Heart right ventricle (tissue), 16 donors: ENCODE data around the gene PTBP1. TPM values are rescaled to one million over a fixed set of nuclear protein-coding genes. Genes with fewer than 3 reads are reported as not detected.
"Not testable (repeated sequence)": the region's sequence is repeated elsewhere in the genome, so short reads cannot be mapped to it uniquely, and the experiment has no call there.

ENCODE experiments used
- ATAC-seq, 8 donors: fragments of 200-7000 bp; cut with Tn5 transposase; one replicate each; pipeline ENCODE4 v1.9.1; 2020; ENCODE audit warnings: mild to moderate bottlenecking in 8 of 8, moderate library complexity in 8 of 8, moderate number of reproducible peaks in 1 of 8
- DNase-seq, 2 donors: peaks; one replicate each; pipeline ENCODE4 v3.0.0-alpha.2; 2020
- H3K27ac ChIP-seq, 10 donors: fragments of 200-600 bp; sonication (generic) in 2 of 10; one replicate each; pipeline versions ENCODE4 v1.5.0 to v1.8.0; 2020 to 2022; ENCODE audit warnings: mild to moderate bottlenecking in 3 of 10
- H3K27me3 ChIP-seq, 7 donors: fragments of 200-600 bp; one replicate each; pipeline ENCODE4 v1.8.0; 2021 to 2022; ENCODE audit warnings: mild to moderate bottlenecking in 2 of 7
- H3K36me3 ChIP-seq, 9 donors: fragments of 200-600 bp; sonication (generic) in 1 of 9; one replicate each; pipeline versions ENCODE4 v1.5.0 to v1.8.0; 2020 to 2022; ENCODE audit warnings: mild to moderate bottlenecking in 2 of 9
- H3K4me1 ChIP-seq, 9 donors: fragments of 200-600 bp; sonication (generic) in 1 of 9; one replicate each; pipeline versions ENCODE4 v1.5.0 to v1.8.0; 2020 to 2022; ENCODE audit warnings: mild to moderate bottlenecking in 4 of 9
- H3K4me3 ChIP-seq, 10 donors: fragments of 200-600 bp; sonication (generic) in 2 of 10; one replicate each; pipeline versions ENCODE4 v1.5.0 to v1.8.0; 2020 to 2022; ENCODE audit warnings: mild to moderate bottlenecking in 7 of 10, moderate library complexity in 2 of 10
- H3K9me3 ChIP-seq, 11 donors: fragments of 200-600 bp in 10 of 11; sonication (generic) in 2 of 11; one replicate each; pipeline versions ENCODE4 v1.5.0 to v1.8.0; 2013 to 2022; ENCODE audit warnings: mild to moderate bottlenecking in 2 of 11, control low read depth in 1 of 11, moderate library complexity in 1 of 11
- WGBS, 2 donors: extraction: QIAGEN DNeasy Blood & Tissue Kit; methylation state at CpG; one replicate each; pipeline ENCODE4 v1.1.7; 2013; ENCODE audit warnings: inconsistent platforms in 1 of 2; 5-methylcytosine and 5-hydroxymethylcytosine counted together
- intact Hi-C, 10 donors: fragments of 100-400 bp; cut with DNase I; formaldehyde crosslinking; loops; one replicate each; pipeline versions ENCODE4 v1.11.1 to v1.14.2; 2022
- polyA plus RNA-seq, 2 donors: library from polyadenylated mRNA; stranded (reverse); fragments of 200-250 nt; gene quantifications; one replicate each; pipeline ENCODE4 v1.2.3, GENCODE V29; 2013
- total RNA-seq, 10 donors: library from RNA; stranded (reverse); fragmentation: NEBNext Ultra II Directional in 3 of 10; extraction: Animal tissue kit (Norgen Biotek cat#: 25700) in 3 of 10; gene quantifications; one replicate each; pipeline versions ENCODE4 v1.2.1 to v1.2.4, GENCODE V29; 2021 to 2023
- TF ChIP-seq, protein P1 (sequence below), 9 donors: fragments of 200-600 bp; sonication (generic) in 2 of 9; IDR thresholded peaks; one replicate each; pipeline versions ENCODE4 v1.5.0 to v1.8.0; 2021 to 2022; ENCODE audit warnings: antibody characterized with exemption in 9 of 9, mild to moderate bottlenecking in 5 of 9, moderate library complexity in 1 of 9
- donor health status: Arrhythmogenic right ventricular cardiomyopathy.
- donor health status: ischemic (EF 13 %, LVEDD 7.1; RV severe dilation, severe dysfunction).
- donor health status: healthy with polysubstance abuse.
- donor health status: DM: no; HTN: yes; CAD: no.
- donor health status: DM: no; HTN: no; CAD: no.
- donor health status: ischemic (EF 25% LVEDD 6.9; RV normal size, moderate dysfunction).
- donor health status: ischemic (EF 25% LVEDD 5.7; RV mildly dilated, moderate dysfunction).
- donor health status: healthy.
- donor health status: DM: yes; HTN: yes; CAD: no.
- donor health status: Ischemic cardiomyopathy.
- donor health status: ischemic (EF 35%, LVEDD 5.7; RV mildly dilated, moderate dysfunction).
- donor health status: nonischemic (EF 11% LVEDD 7.7; RV severe dilation, severe dysfunction).
- donor health status: DM: yes; HTN: yes; CAD: no.
- donor health status: PGD.
- donor health status: ischemic (EF 29% LVEDD 5.4; RV normal size, mild dysfunction).
- donor health status: nonischemic (EF 23%, LVEDD 6.1; RV moderate dilation, normal function).

The PTBP1 gene
- total and polyA plus RNA-seq, 12 donors = 46.2 to 106 (median 56.8) TPM

DNA sequence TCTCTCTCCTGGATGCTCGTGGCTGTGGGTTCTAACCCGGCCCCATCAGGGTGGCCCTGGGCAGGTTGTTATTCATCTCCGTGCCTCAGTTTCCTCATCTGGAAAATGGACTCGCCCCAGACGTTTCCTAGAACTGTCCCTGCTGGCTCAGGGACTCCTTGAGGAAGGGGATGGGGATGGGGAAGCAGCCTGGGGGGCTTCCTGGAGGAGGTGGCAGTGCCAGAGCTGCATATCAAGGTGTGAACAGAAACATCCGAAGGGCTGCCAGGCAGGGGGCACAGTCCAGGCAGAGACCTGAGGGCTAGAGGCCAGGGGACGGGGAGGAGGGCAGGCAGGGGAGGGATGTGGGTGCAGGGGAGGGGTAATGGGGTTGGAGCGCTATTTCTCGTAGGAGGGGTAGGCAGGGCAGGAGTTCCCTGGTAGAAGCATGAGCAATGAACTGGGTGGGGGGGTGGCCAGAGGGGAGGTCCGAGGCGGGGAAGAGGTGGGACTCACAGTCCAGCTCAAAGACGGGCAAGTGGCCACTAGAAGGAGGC is 51.2 kb downstream of the PTBP1 start:
- no peaks in the 10 kb centered on the region for H3K36me3 ChIP-seq
- ATAC-seq = peak in 3 of 8 donors; percentile 1 to 16 (median 3)
- peak in 1 of 2 donors; percentile 44 for DNase-seq
- intact Hi-C loops = no loop called here
- H3K4me1 ChIP-seq = peaks cover 11 to 40% (median 17%) of the 10 kb centered on the region in 9 donors
- TF ChIP-seq, protein P1, sequence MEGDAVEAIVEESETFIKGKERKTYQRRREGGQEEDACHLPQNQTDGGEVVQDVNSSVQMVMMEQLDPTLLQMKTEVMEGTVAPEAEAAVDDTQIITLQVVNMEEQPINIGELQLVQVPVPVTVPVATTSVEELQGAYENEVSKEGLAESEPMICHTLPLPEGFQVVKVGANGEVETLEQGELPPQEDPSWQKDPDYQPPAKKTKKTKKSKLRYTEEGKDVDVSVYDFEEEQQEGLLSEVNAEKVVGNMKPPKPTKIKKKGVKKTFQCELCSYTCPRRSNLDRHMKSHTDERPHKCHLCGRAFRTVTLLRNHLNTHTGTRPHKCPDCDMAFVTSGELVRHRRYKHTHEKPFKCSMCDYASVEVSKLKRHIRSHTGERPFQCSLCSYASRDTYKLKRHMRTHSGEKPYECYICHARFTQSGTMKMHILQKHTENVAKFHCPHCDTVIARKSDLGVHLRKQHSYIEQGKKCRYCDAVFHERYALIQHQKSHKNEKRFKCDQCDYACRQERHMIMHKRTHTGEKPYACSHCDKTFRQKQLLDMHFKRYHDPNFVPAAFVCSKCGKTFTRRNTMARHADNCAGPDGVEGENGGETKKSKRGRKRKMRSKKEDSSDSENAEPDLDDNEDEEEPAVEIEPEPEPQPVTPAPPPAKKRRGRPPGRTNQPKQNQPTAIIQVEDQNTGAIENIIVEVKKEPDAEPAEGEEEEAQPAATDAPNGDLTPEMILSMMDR (IDR thresholded peaks at IDR 0.05) = no peak
- H3K9me3 ChIP-seq = no peaks in the 10 kb centered on the region
- WGBS, 2 donors = 49 to 58% methylated on average over 12 of the region's 12 CpGs
- H3K27ac ChIP-seq = peak overlapping the region in 5 of 10 donors; percentile 8 to 60 (median 22)
- H3K27me3 ChIP-seq = peaks cover 5 to 73% (median 60%) of the 10 kb centered on the region in 7 donors
- no peak overlapping the region for H3K4me3 ChIP-seq

DNA sequence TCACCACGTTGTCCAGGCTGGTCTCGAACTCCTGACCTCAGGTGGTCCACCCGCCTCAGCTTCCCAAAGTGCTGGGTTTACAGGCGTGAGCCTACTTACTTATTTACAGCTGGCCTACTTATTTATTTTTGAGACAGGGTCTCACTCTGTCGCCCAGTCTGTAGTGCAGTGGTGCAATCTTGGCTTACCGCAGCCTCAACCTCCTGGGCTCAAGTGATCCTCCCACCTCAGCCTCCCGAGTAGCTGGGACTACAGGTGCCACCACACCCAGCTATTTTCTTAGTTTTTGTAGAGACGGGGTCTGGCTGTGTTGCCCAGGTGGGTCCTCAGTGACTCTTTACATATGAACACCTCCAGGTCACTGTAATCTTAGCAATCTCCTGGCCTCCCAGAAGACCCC is 51.9 kb downstream of the PTBP1 start:
- H3K4me3 ChIP-seq, H3K36me3 ChIP-seq, DNase-seq, ATAC-seq, intact Hi-C loops, H3K9me3 ChIP-seq: not testable (repeated sequence)
- peaks cover 7 to 34% (median 13%) of the 10 kb centered on the region in 9 donors for H3K4me1 ChIP-seq
- peak overlapping the region in 2 of 10 donors; percentile 9 to 60 for H3K27ac ChIP-seq
- H3K27me3 ChIP-seq = peaks cover 0 to 67% (median 54%) of the 10 kb centered on the region in 7 donors
- 87 to 90% methylated on average over 8 of the region's 8 CpGs for WGBS, 2 donors

DNA sequence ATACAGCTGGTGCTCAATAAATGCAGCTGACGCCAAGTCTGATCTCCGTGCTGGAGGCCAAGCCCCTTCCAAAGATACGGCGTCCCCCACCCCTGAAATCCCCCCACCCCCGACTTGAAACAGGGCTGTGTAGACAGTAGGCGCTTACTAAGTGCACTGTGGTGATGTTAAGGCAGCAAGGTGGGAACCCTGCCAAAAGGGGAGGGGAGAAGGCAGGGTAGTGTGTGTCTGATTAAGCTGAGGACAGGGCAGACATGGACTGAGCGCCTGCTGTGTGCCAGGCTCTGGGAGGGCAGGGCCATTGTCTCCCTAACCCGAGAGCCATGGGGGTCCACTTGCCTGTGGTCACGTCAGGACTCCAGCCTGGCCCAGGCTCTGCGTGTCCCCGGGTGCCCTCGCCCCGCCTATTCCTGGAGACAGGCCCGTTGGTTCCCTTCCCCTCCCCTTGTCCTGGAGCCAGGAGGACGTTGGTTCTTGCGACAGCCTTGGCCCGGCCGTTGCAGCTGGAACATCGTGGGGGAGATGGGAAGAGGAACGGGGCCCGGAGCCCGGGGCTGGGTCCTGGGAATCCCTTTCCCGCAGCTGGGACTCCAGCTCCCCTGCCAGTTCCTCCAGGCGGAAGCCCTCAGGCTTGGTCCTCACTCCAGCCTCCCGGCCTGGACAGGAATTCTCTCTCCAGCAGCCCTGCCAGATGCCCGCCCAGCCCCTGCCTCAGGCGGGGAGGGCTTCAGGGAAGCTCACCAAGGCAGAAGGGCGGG is 53.1 kb downstream of the PTBP1 start:
- intact Hi-C loops = loop anchor here in 3 of 10 donors (10.0 kb wide), 3 partner anchors 56 to 134 kb away; partner anchors contain the start of genes PTBP1 (in 1 of the 3) and WDR18 (in 1 of the 3)
- H3K4me3 ChIP-seq = peak overlapping the region in 6 of 10 donors; percentile 0 to 21 (median 8)
- WGBS, 2 donors = 19 to 20% methylated on average over 27 to 28 of the region's 28 CpGs
- peaks cover 0 to 59% (median 52%) of the 10 kb centered on the region in 7 donors for H3K27me3 ChIP-seq
- no peaks in the 10 kb centered on the region for H3K9me3 ChIP-seq
- H3K27ac ChIP-seq = peak overlapping the region; percentile 60 to 84 (median 79)
- H3K4me1 ChIP-seq = peaks cover 7 to 34% (median 13%) of the 10 kb centered on the region in 9 donors
- no peaks in the 10 kb centered on the region for H3K36me3 ChIP-seq
- peak; percentile 90 to 92 for DNase-seq
- TF ChIP-seq, protein P1 (IDR thresholded peaks at IDR 0.05) = no peak
- ATAC-seq = peak; percentile 85 to 93 (median 90)

DNA sequence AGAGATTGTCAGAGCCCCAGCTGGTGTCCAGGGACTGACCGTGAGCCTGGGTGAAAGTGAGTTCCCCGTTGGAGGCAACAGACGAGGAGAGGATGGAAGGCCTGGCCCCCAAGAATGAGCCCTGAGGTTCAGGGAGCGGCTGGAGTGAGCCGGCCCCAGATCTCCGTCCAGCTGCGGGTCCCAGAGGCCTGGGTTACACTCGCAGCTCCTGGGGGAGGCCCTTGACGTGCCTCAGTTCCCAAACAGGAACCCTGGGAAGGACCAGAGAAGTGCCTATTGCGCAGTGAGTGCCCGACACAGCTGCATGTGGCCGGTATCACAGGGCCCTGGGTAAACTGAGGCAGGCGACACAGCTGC is 53.7 kb downstream of the PTBP1 start:
- 34 to 43% methylated on average over 13 of the region's 13 CpGs for WGBS, 2 donors
- intact Hi-C loops = loop anchor here in 3 of 10 donors (10.0 kb wide), 3 partner anchors 56 to 134 kb away; partner anchors contain the start of genes PTBP1 (in 1 of the 3) and WDR18 (in 1 of the 3)
- peaks cover 0 to 59% (median 48%) of the 10 kb centered on the region in 7 donors for H3K27me3 ChIP-seq

More for the DNA sequence above, 53.7 kb downstream of the PTBP1 start:
- DNase-seq (no peak), ATAC-seq (no peak)
- TF ChIP-seq, protein P1 (IDR thresholded peaks at IDR 0.05) = no peak
- no peaks in the 10 kb centered on the region for H3K9me3 ChIP-seq
- H3K4me3 ChIP-seq = peak overlapping the region in 6 of 10 donors; percentile 0 to 21 (median 8)
- H3K27ac ChIP-seq = peak overlapping the region; percentile 60 to 84 (median 79)
- H3K4me1 ChIP-seq = peaks cover 7 to 34% (median 13%) of the 10 kb centered on the region in 9 donors
- no peaks in the 10 kb centered on the region for H3K36me3 ChIP-seq
